Measurements from ENCODE around the gene RIPPLY1.

- no peak for TF ChIP-seq CTCF (IDR thresholded peaks at IDR 0.05)
- no peak for TF ChIP-seq POLR2A (IDR thresholded peaks at IDR 0.05)
These were observed 16.9 kb upstream of the RIPPLY1 start, which contains the start of gene CLDN2 for GRCh38 chrX:106919932-106920452.

All from vagina (tissue), 2 donors.